UCSD-AML1 (cell line): Measurements from ENCODE around the gene NUF2.
"Not testable (repeated sequence)": the region's sequence is repeated elsewhere in the genome, so short reads cannot be mapped to it uniquely, and the experiment has no call there.

ENCODE experiments used
- DNase-seq: peaks from one replicate; lab custom pipeline; 2025; ENCODE audit not compliant: unreplicated experiment; lab: John Stamatoyannopoulos, UW

The NUF2 gene

GRCh38 chr1:163321311-163322305 lies at the start of gene NUF2:
TSS of gene NUF2 (plus strand) at chr1:163321954. CDS start at chr1:163326052, 4,098 bp downstream.
- peak; percentile 98 for DNase-seq

- no peak for DNase-seq
These were observed 47.9 kb upstream of the NUF2 start for GRCh38 chr1:163273766-163274441.

- no peak for DNase-seq
These were observed 46.5 kb upstream of the NUF2 start for GRCh38 chr1:163275222-163275621.

- DNase-seq = no peak
These were observed 43.2 kb upstream of the NUF2 start for GRCh38 chr1:163278602-163279001.

GRCh38 chr1:163284867-163285266 lies 36.9 kb upstream of the NUF2 start:
- not testable (repeated sequence) for DNase-seq

GRCh38 chr1:163290025-163290640 lies 31.6 kb upstream of the NUF2 start:
- DNase-seq = no peak

- DNase-seq = no peak
These were observed 30.3 kb upstream of the NUF2 start for GRCh38 chr1:163291461-163291860.

- not testable (repeated sequence) for DNase-seq
These were observed 29.6 kb upstream of the NUF2 start for GRCh38 chr1:163292153-163292552.

- DNase-seq = not testable (repeated sequence)
These were observed 28.3 kb upstream of the NUF2 start for GRCh38 chr1:163293497-163293896.

GRCh38 chr1:163295949-163296348 lies 25.8 kb upstream of the NUF2 start:
- DNase-seq = no peak

- no peak for DNase-seq
These were observed 25.1 kb upstream of the NUF2 start for GRCh38 chr1:163296504-163297263.

- no peak for DNase-seq
These were observed 23.4 kb upstream of the NUF2 start for GRCh38 chr1:163298365-163298764.

- DNase-seq = no peak
These were observed 21.2 kb upstream of the NUF2 start for GRCh38 chr1:163300568-163300967.

GRCh38 chr1:163303561-163303960 lies 18.2 kb upstream of the NUF2 start:
- DNase-seq = no peak

- no peak for DNase-seq
These were observed 16.3 kb upstream of the NUF2 start for GRCh38 chr1:163305441-163305840.

- DNase-seq = no peak
These were observed 14.1 kb upstream of the NUF2 start for GRCh38 chr1:163307479-163308171.

GRCh38 chr1:163308811-163309210 lies 12.9 kb upstream of the NUF2 start:
- DNase-seq = no peak

- no peak for DNase-seq
These were observed 5.9 kb upstream of the NUF2 start for GRCh38 chr1:163315773-163316374.

GRCh38 chr1:163320891-163321290 lies 863 bp upstream of the NUF2 start:
- no peak for DNase-seq

- DNase-seq = not testable (repeated sequence)
These were observed 1.6 kb downstream of the NUF2 start for GRCh38 chr1:163323339-163323738.
